Loucy (cell line): ENCODE data around the gene CHAC2.

Source experiments
- EZH2phosphoT487 ChIP-seq: fragments of 200-600 bp; IDR thresholded peaks from 2 replicates; pipeline ENCODE4 v1.6.1; 2018; ENCODE audit warnings: antibody characterized with exemption, mild to moderate bottlenecking, moderate library complexity, borderline replicate concordance
- TF ChIP-seq, protein P1 (sequence below): fragments of 200-600 bp; sonication (generic); conservative IDR thresholded peaks from 2 replicates; pipeline ENCODE4 v1.5.1; 2014; ENCODE audit warnings: mild to moderate bottlenecking, antibody characterized with exemption, low read length

DNA sequence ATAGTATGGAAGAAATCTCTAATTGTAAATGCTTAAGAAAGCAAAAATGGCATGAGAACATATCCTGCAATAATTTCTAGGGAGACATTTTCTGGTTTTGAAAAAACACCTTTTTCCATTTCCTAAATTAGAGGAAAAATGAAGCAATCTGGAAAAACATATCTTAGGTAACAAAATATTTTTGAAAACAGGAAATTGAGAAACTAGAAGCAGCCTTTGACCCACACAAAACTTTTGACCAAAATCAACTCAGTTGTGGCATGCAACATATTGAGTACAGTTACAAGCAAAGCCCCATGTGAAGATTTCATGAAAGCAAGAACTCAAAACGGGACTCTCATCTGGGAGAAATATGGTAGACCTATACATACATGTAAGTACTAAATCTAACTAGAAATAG lies 28.6 kb upstream of the CHAC2 start:
- TF ChIP-seq, protein P1, sequence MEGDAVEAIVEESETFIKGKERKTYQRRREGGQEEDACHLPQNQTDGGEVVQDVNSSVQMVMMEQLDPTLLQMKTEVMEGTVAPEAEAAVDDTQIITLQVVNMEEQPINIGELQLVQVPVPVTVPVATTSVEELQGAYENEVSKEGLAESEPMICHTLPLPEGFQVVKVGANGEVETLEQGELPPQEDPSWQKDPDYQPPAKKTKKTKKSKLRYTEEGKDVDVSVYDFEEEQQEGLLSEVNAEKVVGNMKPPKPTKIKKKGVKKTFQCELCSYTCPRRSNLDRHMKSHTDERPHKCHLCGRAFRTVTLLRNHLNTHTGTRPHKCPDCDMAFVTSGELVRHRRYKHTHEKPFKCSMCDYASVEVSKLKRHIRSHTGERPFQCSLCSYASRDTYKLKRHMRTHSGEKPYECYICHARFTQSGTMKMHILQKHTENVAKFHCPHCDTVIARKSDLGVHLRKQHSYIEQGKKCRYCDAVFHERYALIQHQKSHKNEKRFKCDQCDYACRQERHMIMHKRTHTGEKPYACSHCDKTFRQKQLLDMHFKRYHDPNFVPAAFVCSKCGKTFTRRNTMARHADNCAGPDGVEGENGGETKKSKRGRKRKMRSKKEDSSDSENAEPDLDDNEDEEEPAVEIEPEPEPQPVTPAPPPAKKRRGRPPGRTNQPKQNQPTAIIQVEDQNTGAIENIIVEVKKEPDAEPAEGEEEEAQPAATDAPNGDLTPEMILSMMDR: no peak
- TF ChIP-seq EZH2phosphoT487: no peak
